RPMI8226 (cell line): ENCODE data around the gene PDGFB.
"Not testable (repeated sequence)": the region's sequence is repeated elsewhere in the genome, so short reads cannot be mapped to it uniquely, and the experiment has no call there.

Source experiments
- DNase-seq: peaks from one replicate; pipeline ENCODE4 v3.0.0-alpha.2; 2015

PDGFB gene

GRCh38 chr22:39223091-39223710, 21.6 kb downstream of the PDGFB start:
- no peak for DNase-seq

GRCh38 chr22:39221999-39222686, 22.6 kb downstream of the PDGFB start:
- DNase-seq: no peak

GRCh38 chr22:39220890-39221850, 23.6 kb downstream of the PDGFB start:
- peak; percentile 61 for DNase-seq

GRCh38 chr22:39220450-39220849, 24.3 kb downstream of the PDGFB start:
- DNase-seq: no peak

GRCh38 chr22:39219071-39220039, 25.4 kb downstream of the PDGFB start:
- DNase-seq: no peak

GRCh38 chr22:39218432-39218831, 26.4 kb downstream of the PDGFB start:
- not testable (repeated sequence) for DNase-seq

- DNase-seq: no peak
Measured at GRCh38 chr22:39216143-39216490, 28.7 kb downstream of the PDGFB start.

- DNase-seq: no peak
Measured at GRCh38 chr22:39215426-39216142, 29.2 kb downstream of the PDGFB start.

- DNase-seq: no peak
Measured at GRCh38 chr22:39215070-39215396, 29.7 kb downstream of the PDGFB start.

GRCh38 chr22:39214383-39215069, 30.3 kb downstream of the PDGFB start:
- DNase-seq: no peak

GRCh38 chr22:39214006-39214382, 30.8 kb downstream of the PDGFB start:
- no peak for DNase-seq

GRCh38 chr22:39212721-39213376, 31.9 kb downstream of the PDGFB start:
- DNase-seq: no peak

GRCh38 chr22:39209756-39210155, 35.0 kb downstream of the PDGFB start:
- peak; percentile 77 for DNase-seq

GRCh38 chr22:39208013-39208680, 36.6 kb downstream of the PDGFB start:
- DNase-seq: no peak

GRCh38 chr22:39207141-39208012, 37.4 kb downstream of the PDGFB start:
- DNase-seq: peak; percentile 75

- no peak for DNase-seq
Measured at GRCh38 chr22:39206491-39206890, 38.3 kb downstream of the PDGFB start.

GRCh38 chr22:39205344-39206021, 39.3 kb downstream of the PDGFB start:
- DNase-seq: peak; percentile 75

- DNase-seq: no peak
Measured at GRCh38 chr22:39204216-39204615, 40.6 kb downstream of the PDGFB start.

GRCh38 chr22:39197578-39197977, 47.2 kb downstream of the PDGFB start:
- DNase-seq: no peak
